ENCODE results near the gene TAS2R41.
"Not testable (repeated sequence)": the region's sequence is repeated elsewhere in the genome, so short reads cannot be mapped to it uniquely, and the experiment has no call there.

TAS2R41 gene

GRCh38 chr7:143519411-143520131 is 41.9 kb downstream of the TAS2R41 start:
- no peak for DNase-seq

GRCh38 chr7:143522309-143522916 is 44.7 kb downstream of the TAS2R41 start:
- DNase-seq = not testable (repeated sequence)

All from stimulated activated CD4-positive, alpha-beta T cell treated with anti-CD3 and anti-CD28 coated beads, Interleukin-4, amount 100 ng/mL, for 24 hours (primary cell).